ENCODE results near the gene RDM1.
A peak's percentile ranks its signal among the peaks of the same experiment; 100 is the strongest.
"Not testable (repeated sequence)": the region's sequence is repeated elsewhere in the genome, so short reads cannot be mapped to it uniquely, and the experiment has no call there.

Gene RDM1

GRCh38 chr17:35897772-35898171 lies 32.8 kb downstream of the RDM1 start:
- not testable (repeated sequence) for DNase-seq

GRCh38 chr17:35895636-35896587 lies 34.7 kb downstream of the RDM1 start:
- peak; percentile 11 for DNase-seq

DNA sequence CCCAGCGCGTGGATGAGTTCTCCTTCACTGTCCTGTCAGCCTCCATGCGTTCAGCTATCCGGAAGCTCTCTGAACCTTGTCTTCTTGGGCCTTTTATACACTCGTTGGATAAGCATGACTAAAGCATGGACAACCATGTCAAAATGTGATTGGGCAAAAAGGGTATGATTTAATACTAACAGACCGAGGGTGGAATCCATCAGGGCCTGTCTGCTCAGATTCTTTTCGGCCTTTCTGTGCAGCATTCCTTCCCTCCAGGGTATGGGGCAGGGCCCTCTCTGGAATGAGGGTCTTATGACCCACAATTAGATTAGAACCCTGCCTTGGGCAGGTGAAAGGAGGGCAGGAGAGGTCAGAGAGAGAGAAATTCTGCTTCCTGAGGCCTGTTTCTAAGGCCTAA lies 36.4 kb downstream of the RDM1 start:
- no peak for DNase-seq

DNA sequence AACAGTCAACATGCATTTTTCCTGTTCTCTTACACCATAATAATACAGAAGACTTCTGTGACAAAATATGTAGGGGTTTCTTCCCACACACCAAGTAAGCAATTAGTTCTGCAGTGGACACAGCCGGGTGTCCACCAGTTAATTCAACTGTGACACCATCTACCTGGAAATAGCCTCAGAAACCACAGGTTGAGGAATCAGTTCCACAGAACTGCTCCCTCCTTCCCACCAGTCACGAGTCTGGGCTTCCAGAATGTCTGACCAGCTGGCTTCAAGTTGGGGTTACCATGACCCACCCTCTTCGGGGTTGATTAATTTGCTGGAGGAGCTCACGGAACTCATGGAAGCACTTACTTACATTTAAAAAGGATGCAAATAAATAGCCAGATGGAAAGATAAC lies 36.8 kb downstream of the RDM1 start:
- DNase-seq = no peak

DNA sequence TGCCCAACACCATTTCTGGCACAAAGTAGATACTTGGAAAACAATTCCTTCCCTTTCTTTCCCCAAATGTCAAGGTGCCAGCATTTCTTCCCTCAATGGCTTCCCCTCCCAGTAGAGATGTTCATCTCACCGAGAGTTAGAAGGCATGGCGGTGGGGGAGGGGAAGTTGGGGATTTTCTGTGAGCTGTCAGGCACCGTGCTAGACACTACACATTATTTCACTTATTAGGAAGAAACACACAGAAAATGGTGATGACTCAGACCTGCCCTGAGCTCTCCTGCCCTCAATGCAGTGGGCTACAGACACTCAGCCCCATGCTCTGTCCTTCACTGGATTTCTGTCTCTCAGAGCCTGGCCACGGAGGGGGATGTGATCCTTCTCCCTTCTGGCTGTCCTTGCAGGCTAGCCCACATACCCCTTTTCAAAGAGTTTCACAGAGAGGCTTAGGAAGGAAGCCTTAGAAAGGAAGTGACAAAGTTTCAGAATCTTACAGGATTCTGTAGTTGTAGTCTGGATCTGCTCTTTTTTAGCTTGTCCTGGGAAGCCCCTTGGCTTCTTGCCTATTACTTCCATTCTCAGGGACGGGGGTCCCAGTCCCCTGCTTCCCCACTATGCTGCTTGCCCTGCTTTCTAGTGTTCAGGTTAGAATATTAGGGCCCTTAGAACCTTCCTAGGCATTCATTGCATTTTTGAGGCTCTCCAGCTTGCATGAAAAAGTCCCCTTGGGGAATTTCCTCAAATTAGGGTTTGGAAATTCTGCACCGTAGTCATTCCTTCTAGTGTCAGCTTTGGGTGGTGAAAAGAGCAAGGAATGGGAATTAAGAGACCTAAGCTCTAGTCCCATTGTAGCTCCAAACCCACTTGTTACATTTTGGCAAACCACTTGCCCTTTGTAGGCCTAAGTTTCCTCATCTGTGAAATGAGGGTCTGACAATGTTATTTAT lies 38.2 kb downstream of the RDM1 start:
- DNase-seq = peak; percentile 74

DNA sequence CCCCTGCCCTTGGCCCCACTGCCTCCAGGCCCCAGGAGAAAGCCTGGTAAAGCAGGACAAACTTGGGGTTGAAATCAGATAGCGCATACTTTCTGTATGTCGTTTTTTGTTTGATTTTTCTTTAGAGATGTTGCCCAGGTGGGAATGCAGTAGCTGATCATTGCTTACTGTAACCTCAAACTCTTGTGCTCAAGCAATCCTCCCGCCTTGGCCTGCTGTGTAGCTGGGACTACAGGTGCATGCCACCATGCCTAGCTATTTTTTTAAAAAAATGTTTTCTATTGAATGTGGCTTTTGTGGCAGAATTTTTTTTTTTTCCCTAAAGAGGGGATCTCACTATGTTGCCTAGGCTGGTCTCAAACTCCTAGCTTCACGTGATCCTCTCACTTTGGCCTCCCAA lies 39.3 kb downstream of the RDM1 start:
- DNase-seq = no peak

DNA sequence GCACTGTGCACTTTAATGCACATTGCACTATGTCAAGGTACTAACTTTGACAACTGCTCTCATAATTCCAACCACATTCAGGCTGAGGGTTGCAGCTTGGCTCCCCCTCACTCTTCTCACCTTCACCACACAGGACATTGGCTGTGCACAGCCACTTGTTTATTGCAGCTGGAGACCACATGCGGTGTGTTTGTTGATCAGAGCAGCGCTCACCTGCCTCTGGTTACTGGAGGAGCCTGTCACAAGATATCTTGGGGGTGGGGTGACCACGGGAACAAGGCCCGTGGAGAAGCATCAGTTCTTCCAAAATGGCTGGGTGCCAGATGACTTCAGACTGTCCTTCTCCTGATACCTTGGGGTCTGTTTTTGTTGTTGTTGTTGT lies 39.8 kb downstream of the RDM1 start:
- no peak for DNase-seq

GRCh38 chr17:35889818-35890773 lies 40.5 kb downstream of the RDM1 start:
- DNase-seq = no peak

GRCh38 chr17:35889241-35889640 lies 41.3 kb downstream of the RDM1 start:
- DNase-seq = no peak

DNA sequence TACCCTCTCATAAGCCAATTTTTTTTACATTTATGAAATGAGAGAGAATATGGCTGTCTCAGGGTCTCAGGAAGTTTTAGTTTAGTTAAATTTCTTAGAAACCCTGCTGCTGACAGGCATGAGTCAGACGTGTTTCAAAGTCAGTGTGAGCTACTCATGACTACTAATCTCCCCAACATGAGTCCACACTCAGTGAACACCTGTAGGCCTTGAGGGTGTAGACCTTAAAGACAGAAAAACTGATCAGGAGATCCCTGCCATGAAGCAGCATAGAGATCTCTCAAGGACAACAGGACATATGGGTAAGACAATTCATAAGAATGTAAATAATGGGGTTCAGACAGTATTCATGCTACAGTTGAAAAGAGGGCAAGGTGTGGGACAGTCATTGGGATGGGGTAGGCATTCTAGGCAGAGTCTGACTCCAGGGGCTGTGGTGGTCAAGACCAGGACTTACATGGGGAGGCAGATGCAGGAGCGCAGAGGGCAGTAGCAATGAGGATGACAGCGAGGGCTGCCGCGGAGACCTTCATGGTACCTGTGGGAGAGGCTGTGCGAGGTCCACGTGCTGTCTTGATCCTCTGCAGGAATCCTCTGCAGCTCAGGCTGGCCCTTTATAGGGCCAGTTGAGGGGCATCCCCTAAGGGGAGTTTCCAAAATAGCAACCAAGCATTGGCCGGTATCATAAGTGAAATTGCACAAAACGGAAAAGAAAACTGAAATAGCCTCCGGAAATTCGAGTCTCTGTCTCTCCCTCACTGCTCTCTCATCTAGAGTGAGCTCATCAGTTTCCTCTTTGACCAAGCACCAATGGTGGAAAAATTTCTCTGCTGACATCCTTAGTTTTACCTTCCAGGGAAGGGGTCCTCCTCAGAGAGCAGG lies 50.6 kb downstream of the RDM1 start, which contains the start of gene CCL5:
Gene CCL5, minus strand, starts transcription at position 588 of the 882 bp plus-strand sequence.
- peak; percentile 39 for DNase-seq

GRCh38 chr17:35878361-35878760 lies 52.2 kb downstream of the RDM1 start:
- DNase-seq = no peak

DNA sequence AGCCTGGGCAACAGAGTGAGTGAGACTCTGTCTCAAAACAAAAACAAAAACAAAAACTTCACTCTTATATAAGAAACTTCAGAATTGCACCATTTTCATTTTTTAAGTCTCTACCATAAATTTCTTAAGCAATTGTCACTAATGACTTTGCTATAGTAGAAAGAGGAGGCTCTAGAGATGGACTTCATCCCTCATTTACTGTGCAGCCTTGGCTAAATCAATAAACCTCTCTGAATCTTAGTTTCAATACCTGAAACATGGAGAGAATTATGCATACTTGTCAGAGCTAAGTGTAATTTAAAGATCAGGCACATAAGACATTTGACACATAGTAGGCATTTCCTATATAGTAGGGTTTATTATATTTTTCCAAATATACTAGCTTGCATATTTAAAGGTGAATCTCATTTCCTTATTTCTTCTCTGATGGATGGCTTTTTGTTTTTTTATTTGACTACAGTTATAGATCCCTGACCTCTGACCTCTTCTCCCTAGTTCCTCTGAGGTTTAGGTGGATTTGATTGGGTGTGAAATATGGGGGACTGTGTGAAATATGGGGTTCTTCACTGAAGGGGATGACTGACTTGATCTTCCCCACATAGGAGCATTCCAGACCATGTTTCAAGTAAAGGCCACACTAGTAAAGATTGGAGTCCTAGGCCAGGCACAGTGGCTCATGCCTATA lies 53.1 kb downstream of the RDM1 start:
- DNase-seq = no peak

DNA sequence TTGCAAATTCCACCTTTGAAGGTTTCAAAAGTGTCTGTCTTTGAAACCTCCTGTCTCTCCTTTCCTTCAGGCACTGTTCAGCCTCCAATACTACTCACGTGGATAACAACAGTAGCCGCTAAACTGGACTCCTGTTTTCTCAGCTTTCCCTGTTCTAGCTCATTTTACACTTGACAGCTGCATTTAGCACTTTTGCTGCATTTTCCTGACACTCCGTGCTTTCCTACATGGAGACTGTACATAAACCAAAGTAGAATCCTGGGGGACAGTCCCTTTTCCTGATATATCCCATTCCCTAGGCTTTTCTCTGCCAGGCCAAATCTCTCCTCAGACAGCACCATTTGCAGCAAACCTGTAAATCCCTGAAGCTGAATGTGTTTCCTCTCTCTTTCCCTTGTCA lies 54.0 kb downstream of the RDM1 start:
- no peak for DNase-seq

DNA sequence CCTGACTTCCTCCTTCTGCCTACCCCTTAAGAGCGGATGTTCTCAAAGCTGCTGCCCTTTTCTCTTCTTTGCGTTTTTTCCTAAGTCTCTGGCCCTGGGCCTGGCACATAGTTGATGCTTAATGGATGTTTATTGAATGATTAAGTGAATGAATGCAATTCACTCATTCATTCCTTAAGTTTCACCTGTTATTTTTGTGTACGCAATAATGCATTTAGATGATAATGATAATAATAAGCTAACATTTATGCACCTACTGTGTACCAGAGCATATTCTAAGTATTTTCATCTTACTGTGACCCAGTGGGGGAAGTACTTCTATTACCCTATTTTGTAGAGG lies 54.8 kb downstream of the RDM1 start:
- DNase-seq = no peak

DNA sequence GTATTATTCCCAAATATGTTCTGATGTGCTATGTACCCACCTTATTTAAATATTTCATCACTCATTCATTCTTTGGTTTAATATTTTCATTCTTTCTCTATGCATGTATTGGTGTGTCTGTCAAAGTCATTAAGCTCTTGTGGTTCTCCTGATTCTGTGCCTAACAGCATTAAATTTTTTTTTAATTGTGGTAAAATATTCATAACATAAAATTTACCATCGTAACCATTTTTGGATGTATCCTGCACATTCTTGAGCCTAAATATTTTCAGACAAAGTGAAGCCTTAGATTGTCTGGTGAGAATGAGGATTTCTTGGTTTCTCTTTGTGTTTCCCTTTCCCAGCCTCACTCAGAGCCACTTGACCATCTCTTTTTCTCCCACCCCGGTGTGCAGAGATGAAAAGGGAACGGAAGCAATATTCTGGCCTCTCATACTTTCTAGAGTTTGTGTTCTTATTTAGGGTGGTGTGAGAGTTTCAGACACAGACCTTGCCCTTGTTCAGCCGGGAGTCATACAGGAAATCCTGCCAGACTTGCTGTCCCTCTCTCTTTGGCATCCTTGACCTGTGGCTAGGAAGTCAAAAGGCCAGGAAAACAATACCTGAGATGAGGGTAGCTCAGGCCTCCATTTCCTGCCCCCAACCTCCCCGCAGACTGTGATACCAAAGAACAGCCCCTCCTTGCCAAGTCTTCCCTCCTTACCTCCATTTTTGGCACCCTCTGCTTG lies 55.3 kb downstream of the RDM1 start:
- DNase-seq = no peak

GRCh38 chr17:35872196-35872980 lies 58.2 kb downstream of the RDM1 start:
- no peak for DNase-seq

DNA sequence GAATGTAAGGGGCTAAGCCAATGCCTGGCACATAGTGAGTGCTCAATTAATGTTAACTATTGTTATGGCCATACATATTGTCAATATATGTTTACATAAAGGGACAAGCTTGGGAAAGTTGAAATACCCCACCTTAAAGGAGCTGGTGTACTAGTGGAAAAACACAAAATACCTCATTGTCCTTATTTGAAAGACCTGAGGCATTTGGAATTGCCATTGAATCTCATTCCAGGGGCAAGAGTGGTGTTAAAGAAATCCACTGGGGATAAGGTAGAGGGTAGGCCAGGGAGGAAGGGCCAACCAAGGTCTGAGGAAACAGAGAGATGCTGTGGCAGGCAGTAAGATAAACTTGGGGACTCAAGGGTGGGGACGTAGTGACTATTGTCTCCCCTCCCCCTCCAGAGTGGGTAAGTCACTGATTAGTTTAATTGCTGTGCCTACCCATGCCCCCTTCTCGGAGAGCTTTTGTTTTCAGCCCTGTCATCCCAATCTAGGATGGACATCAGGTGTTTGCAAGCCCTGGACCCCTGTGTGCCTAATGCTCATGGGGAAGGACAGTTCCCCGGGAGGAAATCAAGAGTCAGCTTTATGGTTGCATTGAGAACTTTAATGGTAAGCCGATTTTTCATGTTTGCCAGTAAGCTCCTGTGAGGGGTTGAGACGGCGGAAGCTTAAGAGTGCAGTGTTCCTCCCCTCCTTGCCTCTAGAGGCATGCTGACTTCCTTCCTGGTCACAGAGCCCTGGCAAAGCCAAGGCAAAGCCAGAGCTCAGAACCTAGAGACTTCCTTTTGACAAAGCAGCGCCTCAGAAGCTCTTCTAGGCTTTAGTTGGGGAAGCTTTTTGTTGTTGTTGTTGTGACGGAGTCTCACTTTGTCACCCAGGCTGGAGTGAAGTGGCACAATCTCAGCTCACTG lies 59.4 kb downstream of the RDM1 start:
- peak; percentile 23 for DNase-seq

DNA sequence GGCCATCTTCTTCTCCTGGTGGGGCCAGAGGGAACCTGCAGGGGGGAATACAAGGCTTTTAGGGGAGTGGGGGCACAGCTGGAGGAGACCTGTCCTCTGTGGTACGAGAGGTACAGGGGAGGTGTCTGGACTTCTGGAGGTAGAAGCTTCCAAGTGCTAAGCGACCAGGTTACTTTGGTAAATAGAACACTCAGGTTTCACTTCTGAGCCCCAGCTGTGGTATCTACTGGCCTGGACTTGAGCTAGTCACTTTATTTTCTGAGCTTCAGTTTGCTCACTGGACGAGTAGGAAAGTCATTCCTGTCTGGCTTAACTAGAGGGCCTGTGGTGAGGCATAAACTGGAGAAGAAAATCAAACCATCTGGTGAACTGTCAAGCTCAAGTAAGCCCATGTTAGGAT lies 61.8 kb downstream of the RDM1 start, which contains the start of gene HEATR9:
Gene HEATR9, minus strand, starts transcription at position 155 of the 400 bp plus-strand sequence. Its CDS starts 149 bp downstream, at position 6.
- no peak for DNase-seq
